ENCODE data around the gene CTNNA2.

The CTNNA2 gene

DNA sequence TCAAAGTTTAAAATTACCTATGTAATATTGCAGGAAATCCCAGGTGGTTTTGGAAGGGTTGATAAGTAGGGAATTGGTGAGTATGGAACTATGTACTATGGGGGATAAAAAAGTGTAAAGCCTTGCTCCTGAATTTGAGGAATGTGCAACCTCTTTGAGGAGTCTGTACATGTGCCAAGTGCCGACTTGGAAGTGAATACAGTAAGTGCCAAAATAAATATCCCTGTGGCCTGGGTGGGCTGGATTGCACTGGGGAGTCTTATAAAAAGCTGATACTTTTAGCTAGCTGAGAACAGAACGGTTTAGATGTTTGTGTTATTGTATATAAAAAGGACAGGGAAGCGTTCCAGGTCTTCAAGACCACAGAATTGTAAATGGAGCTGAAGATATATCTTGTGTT is 1108.8 kb downstream of the CTNNA2 start:
- TF ChIP-seq EZH2 (IDR thresholded peaks at IDR 0.05; ENCODE audit: borderline replicate concordance, low read depth, low read length, severe bottlenecking) (no peak), CTCF (IDR thresholded peaks at IDR 0.05; ENCODE audit: borderline replicate concordance, extremely low read depth, low read length, poor library complexity, severe bottlenecking) (no peak)
- Histone ChIP-seq H3K36me3 (ENCODE audit: insufficient read depth, low read length) (no peaks in the 10 kb centered on the region), H4K20me1 (ENCODE audit: insufficient read depth, low read length) (no peaks in the 10 kb centered on the region), H3K4me3 (ENCODE audit: low read depth in 1 of 2, low read length in 2 of 2) (no peak overlapping the region), H2AFZ (ENCODE audit: low read depth, low read length) (no peak overlapping the region), H3K79me2 (ENCODE audit: insufficient read depth, low read length) (no peaks in the 10 kb centered on the region), H3K9me3 (ENCODE audit: insufficient read depth, low read length, severe bottlenecking) (no peaks in the 10 kb centered on the region), H3K4me2 (ENCODE audit: insufficient read depth, low read length) (no peak overlapping the region), H3K4me1 (ENCODE audit: insufficient read depth, low read length) (no peaks in the 10 kb centered on the region), H3K27me3 (ENCODE audit: insufficient read depth, low read length, poor library complexity) (no peaks in the 10 kb centered on the region), H3K9ac (ENCODE audit: low read depth, low read length) (no peak overlapping the region), H3K27ac (ENCODE audit: low read length) (no peak overlapping the region)
- DNase-seq (no peak), ATAC-seq (ENCODE audit: insufficient read depth, low read depth) (no peak)

DNA sequence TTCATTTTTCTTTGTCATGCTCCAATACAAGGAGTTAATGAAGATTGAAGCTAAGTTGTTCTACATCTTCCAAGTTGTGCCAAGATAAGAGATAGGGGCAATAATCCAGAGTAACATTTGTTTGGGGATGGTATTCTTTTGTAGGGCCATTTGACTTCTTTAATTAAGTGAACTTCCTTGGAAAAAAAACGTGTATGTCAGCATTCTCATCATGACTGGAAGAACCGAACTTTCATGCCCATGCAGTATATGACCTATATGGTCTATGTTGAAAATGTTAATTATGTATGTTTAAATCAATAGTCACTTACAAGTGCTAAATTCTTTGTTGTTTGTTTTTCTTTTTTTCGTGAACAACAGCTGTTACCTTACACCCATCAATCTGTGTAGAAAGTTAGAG is 1111.2 kb downstream of the CTNNA2 start:
- H4K20me1 ChIP-seq (ENCODE audit: insufficient read depth, low read length), result no peaks in the 10 kb centered on the region
- H3K4me1 ChIP-seq (ENCODE audit: insufficient read depth, low read length), result no peaks in the 10 kb centered on the region
- DNase-seq, result no peak
- no peaks in the 10 kb centered on the region for H3K27me3 ChIP-seq (ENCODE audit: insufficient read depth, low read length, poor library complexity)
- TF ChIP-seq EZH2 (IDR thresholded peaks at IDR 0.05; ENCODE audit: borderline replicate concordance, low read depth, low read length, severe bottlenecking) (no peak), CTCF (IDR thresholded peaks at IDR 0.05; ENCODE audit: borderline replicate concordance, extremely low read depth, low read length, poor library complexity, severe bottlenecking) (no peak)
- no peaks in the 10 kb centered on the region for H3K9me3 ChIP-seq (ENCODE audit: insufficient read depth, low read length, severe bottlenecking)
- H3K4me2 ChIP-seq (ENCODE audit: insufficient read depth, low read length), result no peak overlapping the region
- no peak for ATAC-seq (ENCODE audit: insufficient read depth, low read depth)
- no peaks in the 10 kb centered on the region for H3K36me3 ChIP-seq (ENCODE audit: insufficient read depth, low read length)
- H3K79me2 ChIP-seq (ENCODE audit: insufficient read depth, low read length), result no peaks in the 10 kb centered on the region
- H3K4me3 ChIP-seq (ENCODE audit: low read depth in 1 of 2, low read length in 2 of 2), result no peak overlapping the region
- no peak overlapping the region for H3K27ac ChIP-seq (ENCODE audit: low read length)
- H3K9ac ChIP-seq (ENCODE audit: low read depth, low read length), result no peak overlapping the region
- no peak overlapping the region for H2AFZ ChIP-seq (ENCODE audit: low read depth, low read length)

GRCh38 chr2:80634590-80634989 is 1121.7 kb downstream of the CTNNA2 start:
- H4K20me1 ChIP-seq (ENCODE audit: insufficient read depth, low read length), result no peaks in the 10 kb centered on the region
- H3K9me3 ChIP-seq (ENCODE audit: insufficient read depth, low read length, severe bottlenecking), result no peaks in the 10 kb centered on the region
- no peak for TF ChIP-seq EZH2 (IDR thresholded peaks at IDR 0.05; ENCODE audit: borderline replicate concordance, low read depth, low read length, severe bottlenecking)
- TF ChIP-seq CTCF (IDR thresholded peaks at IDR 0.05; ENCODE audit: borderline replicate concordance, extremely low read depth, low read length, poor library complexity, severe bottlenecking), result no peak
- no peak overlapping the region for H2AFZ ChIP-seq (ENCODE audit: low read depth, low read length)
- no peak overlapping the region for H3K4me3 ChIP-seq (ENCODE audit: low read depth in 1 of 2, low read length in 2 of 2)
- no peak overlapping the region for H3K9ac ChIP-seq (ENCODE audit: low read depth, low read length)
- ATAC-seq (ENCODE audit: insufficient read depth, low read depth) (no peak), DNase-seq (no peak)
- H3K79me2 ChIP-seq (ENCODE audit: insufficient read depth, low read length), result no peaks in the 10 kb centered on the region
- no peak overlapping the region for H3K4me2 ChIP-seq (ENCODE audit: insufficient read depth, low read length)
- H3K27me3 ChIP-seq (ENCODE audit: insufficient read depth, low read length, poor library complexity), result no peaks in the 10 kb centered on the region
- H3K27ac ChIP-seq (ENCODE audit: low read length), result no peak overlapping the region
- no peaks in the 10 kb centered on the region for H3K4me1 ChIP-seq (ENCODE audit: insufficient read depth, low read length)
- H3K36me3 ChIP-seq (ENCODE audit: insufficient read depth, low read length), result no peaks in the 10 kb centered on the region

GRCh38 chr2:80638783-80639182 is 1125.9 kb downstream of the CTNNA2 start:
- TF ChIP-seq CTCF (IDR thresholded peaks at IDR 0.05; ENCODE audit: borderline replicate concordance, extremely low read depth, low read length, poor library complexity, severe bottlenecking) (no peak), EZH2 (IDR thresholded peaks at IDR 0.05; ENCODE audit: borderline replicate concordance, low read depth, low read length, severe bottlenecking) (no peak)

More at GRCh38 chr2:80638783-80639182, 1125.9 kb downstream of the CTNNA2 start:
- Histone ChIP-seq H3K9me3 (ENCODE audit: insufficient read depth, low read length, severe bottlenecking) (no peaks in the 10 kb centered on the region), H2AFZ (ENCODE audit: low read depth, low read length) (no peak overlapping the region), H3K4me1 (ENCODE audit: insufficient read depth, low read length) (no peaks in the 10 kb centered on the region), H3K4me3 (ENCODE audit: low read depth in 1 of 2, low read length in 2 of 2) (no peak overlapping the region), H3K9ac (ENCODE audit: low read depth, low read length) (no peak overlapping the region), H3K36me3 (ENCODE audit: insufficient read depth, low read length) (no peaks in the 10 kb centered on the region), H4K20me1 (ENCODE audit: insufficient read depth, low read length) (no peaks in the 10 kb centered on the region), H3K79me2 (ENCODE audit: insufficient read depth, low read length) (no peaks in the 10 kb centered on the region), H3K4me2 (ENCODE audit: insufficient read depth, low read length) (no peak overlapping the region), H3K27ac (ENCODE audit: low read length) (no peak overlapping the region), H3K27me3 (ENCODE audit: insufficient read depth, low read length, poor library complexity) (no peaks in the 10 kb centered on the region)
- DNase-seq, result no peak
- ATAC-seq (ENCODE audit: insufficient read depth, low read depth), result no peak
